Measurements from ENCODE around the gene TMEM209. TPM values are rescaled to one million over a fixed set of nuclear protein-coding genes. Genes with fewer than 3 reads are reported as not detected.

TMEM209 gene
- total RNA-seq, 1 donor from 2014 or later = 15.1 TPM

DNA sequence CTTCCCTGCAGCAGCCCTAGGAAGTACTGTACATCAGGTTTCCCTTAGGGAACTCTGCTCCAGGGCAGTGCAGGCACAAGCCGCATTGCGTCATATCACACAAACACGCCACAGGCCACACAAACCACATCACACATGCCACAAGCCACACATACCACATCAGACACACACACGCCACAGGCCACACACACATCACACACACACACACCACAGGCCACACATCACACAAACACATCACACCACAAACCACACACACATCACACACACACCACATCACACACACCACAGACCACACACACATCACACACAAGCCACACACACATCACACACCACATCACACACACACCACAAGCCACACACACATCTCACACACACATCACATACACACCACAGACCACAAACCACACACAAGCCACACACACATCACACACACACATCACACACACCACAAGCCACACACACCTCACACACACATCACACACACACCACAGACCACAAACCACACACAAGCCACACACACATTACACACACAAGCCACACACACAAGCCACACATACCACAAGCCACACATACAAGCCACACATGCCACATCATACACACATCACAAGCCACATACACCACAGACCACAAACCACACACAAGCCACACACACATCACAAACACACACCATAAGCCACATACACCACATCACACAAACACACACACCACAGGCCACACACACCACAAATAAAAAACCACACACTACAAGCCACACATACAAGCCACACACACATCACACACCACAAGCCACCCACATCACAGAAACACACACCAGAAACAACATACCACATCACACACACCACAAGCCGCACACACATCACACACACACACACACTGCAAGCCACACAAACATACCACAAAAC lies 53.4 kb downstream of the TMEM209 start:
- Histone ChIP-seq H3K4me3 (ENCODE audit: insufficient read depth, low read depth, low read length) (no peak overlapping the region), H4K20me1 (ENCODE audit: insufficient read depth, low read length) (no peaks in the 10 kb centered on the region), H3K9me3 (ENCODE audit: insufficient read depth, low read depth, low read length) (peaks cover 3% of the 10 kb centered on the region), H2AFZ (ENCODE audit: low read depth, low read length) (peak overlapping the region; percentile 46), H3K36me3 (ENCODE audit: insufficient read depth, low read length) (no peaks in the 10 kb centered on the region), H3K79me2 (ENCODE audit: insufficient read depth, low read length) (no peaks in the 10 kb centered on the region), H3K27ac (ENCODE audit: low read depth, low read length) (no peak overlapping the region), H3K9ac (ENCODE audit: low read length) (peak overlapping the region; percentile 6), H3K27me3 (ENCODE audit: insufficient read depth, low read length) (no peaks in the 10 kb centered on the region), H3K4me2 (ENCODE audit: low read length) (no peak overlapping the region), H3K4me1 (ENCODE audit: insufficient read depth, low read length) (peaks cover 9% of the 10 kb centered on the region)
- Mint-ChIP-seq H3K27me3 (ENCODE audit: low read depth, unreplicated experiment) (no peaks in the 10 kb centered on the region), H3K36me3 (ENCODE audit: low read depth, unreplicated experiment) (peaks cover 6% of the 10 kb centered on the region), H3K4me1 (ENCODE audit: low read depth, unreplicated experiment) (peaks cover 2% of the 10 kb centered on the region), H3K4me3 (ENCODE audit: unreplicated experiment) (no peak overlapping the region), H3K27ac (ENCODE audit: unreplicated experiment) (no peak overlapping the region), H3K9me3 (ENCODE audit: unreplicated experiment) (no peaks in the 10 kb centered on the region)
- FAIRE-seq (no peak), DNase-seq (ENCODE audit: low read depth) (peak; percentile 47)
- TF ChIP-seq, protein P1, sequence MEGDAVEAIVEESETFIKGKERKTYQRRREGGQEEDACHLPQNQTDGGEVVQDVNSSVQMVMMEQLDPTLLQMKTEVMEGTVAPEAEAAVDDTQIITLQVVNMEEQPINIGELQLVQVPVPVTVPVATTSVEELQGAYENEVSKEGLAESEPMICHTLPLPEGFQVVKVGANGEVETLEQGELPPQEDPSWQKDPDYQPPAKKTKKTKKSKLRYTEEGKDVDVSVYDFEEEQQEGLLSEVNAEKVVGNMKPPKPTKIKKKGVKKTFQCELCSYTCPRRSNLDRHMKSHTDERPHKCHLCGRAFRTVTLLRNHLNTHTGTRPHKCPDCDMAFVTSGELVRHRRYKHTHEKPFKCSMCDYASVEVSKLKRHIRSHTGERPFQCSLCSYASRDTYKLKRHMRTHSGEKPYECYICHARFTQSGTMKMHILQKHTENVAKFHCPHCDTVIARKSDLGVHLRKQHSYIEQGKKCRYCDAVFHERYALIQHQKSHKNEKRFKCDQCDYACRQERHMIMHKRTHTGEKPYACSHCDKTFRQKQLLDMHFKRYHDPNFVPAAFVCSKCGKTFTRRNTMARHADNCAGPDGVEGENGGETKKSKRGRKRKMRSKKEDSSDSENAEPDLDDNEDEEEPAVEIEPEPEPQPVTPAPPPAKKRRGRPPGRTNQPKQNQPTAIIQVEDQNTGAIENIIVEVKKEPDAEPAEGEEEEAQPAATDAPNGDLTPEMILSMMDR (IDR thresholded peaks at IDR 0.05; ENCODE audit: insufficient read depth, low read depth, low read length) = no peak
- TF ChIP-seq EZH2 (IDR thresholded peaks at IDR 0.05; ENCODE audit: insufficient read depth, low read length) = peak; percentile 34

DNA sequence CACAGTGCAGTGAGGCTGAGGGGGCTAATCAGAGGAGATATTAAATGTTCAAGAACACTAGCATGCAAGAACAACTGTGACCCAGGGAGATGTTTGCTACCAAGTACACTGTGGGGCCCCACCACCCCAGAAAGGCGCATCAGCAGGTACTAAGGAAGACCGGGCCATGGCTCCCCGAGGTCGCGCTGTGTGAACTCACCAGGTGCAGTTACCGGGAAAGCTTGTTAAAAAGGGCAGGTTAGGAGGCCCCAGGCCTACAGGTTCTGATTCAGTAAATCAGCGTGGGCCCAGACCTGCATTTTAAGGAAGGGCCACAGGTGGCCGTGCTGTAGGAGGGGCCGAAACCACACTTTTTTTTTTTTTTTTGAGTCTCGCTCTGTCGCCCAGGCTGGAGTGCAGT lies 54.6 kb downstream of the TMEM209 start:
- Histone ChIP-seq H3K4me2 (ENCODE audit: low read length) (no peak overlapping the region), H3K4me3 (ENCODE audit: insufficient read depth, low read depth, low read length) (no peak overlapping the region), H3K79me2 (ENCODE audit: insufficient read depth, low read length) (no peaks in the 10 kb centered on the region), H4K20me1 (ENCODE audit: insufficient read depth, low read length) (no peaks in the 10 kb centered on the region), H3K9ac (ENCODE audit: low read length) (no peak overlapping the region), H3K4me1 (ENCODE audit: insufficient read depth, low read length) (peaks cover 13% of the 10 kb centered on the region), H3K36me3 (ENCODE audit: insufficient read depth, low read length) (no peaks in the 10 kb centered on the region), H3K27ac (ENCODE audit: low read depth, low read length) (no peak overlapping the region), H2AFZ (ENCODE audit: low read depth, low read length) (no peak overlapping the region), H3K9me3 (ENCODE audit: insufficient read depth, low read depth, low read length) (no peaks in the 10 kb centered on the region), H3K27me3 (ENCODE audit: insufficient read depth, low read length) (no peaks in the 10 kb centered on the region)
- H3K9me3 Mint-ChIP-seq (ENCODE audit: unreplicated experiment) = no peaks in the 10 kb centered on the region
- H3K4me1 Mint-ChIP-seq (ENCODE audit: low read depth, unreplicated experiment) = peaks cover 5% of the 10 kb centered on the region
- peaks cover 3% of the 10 kb centered on the region for H3K36me3 Mint-ChIP-seq (ENCODE audit: low read depth, unreplicated experiment)
- FAIRE-seq = no peak
- no peaks in the 10 kb centered on the region for H3K27me3 Mint-ChIP-seq (ENCODE audit: low read depth, unreplicated experiment)
- no peak for DNase-seq (ENCODE audit: low read depth)
- no peak overlapping the region for H3K27ac Mint-ChIP-seq (ENCODE audit: unreplicated experiment)
- H3K4me3 Mint-ChIP-seq (ENCODE audit: unreplicated experiment) = no peak overlapping the region
- TF ChIP-seq, protein P1 (IDR thresholded peaks at IDR 0.05; ENCODE audit: insufficient read depth, low read depth, low read length) = no peak
- no peak for TF ChIP-seq EZH2 (IDR thresholded peaks at IDR 0.05; ENCODE audit: insufficient read depth, low read length)

Measured in astrocyte (in vitro differentiated cells and primary cell).